ENCODE measurements around the gene CNOT3. TPM values are rescaled to one million over a fixed set of nuclear protein-coding genes. Genes with fewer than 3 reads are reported as not detected.
A peak's percentile ranks its signal among the peaks of the same experiment; 100 is the strongest.

CNOT3 gene
- total RNA-seq, 1 experiment from 2014 or later, result 76.7 TPM

DNA sequence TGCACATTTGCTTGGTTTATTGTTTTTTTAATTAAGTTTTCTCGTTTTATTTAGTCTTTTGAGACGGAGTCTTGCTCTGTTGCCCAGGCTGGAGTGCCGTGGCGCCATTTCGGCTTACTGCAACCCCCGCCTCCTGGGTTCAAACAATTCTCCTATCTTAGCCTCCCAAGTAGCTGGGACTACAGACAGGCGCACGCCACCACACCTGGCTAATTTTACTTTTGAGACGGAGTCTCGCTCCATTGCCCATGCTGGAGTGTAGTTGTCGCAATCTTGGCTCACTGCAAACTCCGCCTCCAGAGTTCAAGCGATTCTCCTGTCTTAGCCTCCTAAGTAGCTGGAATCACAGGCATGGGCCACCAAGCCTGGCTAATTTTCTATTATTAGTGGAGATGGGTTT, 64.4 kb downstream of the CNOT3 start (continued):
- TF ChIP-seq, protein P1, sequence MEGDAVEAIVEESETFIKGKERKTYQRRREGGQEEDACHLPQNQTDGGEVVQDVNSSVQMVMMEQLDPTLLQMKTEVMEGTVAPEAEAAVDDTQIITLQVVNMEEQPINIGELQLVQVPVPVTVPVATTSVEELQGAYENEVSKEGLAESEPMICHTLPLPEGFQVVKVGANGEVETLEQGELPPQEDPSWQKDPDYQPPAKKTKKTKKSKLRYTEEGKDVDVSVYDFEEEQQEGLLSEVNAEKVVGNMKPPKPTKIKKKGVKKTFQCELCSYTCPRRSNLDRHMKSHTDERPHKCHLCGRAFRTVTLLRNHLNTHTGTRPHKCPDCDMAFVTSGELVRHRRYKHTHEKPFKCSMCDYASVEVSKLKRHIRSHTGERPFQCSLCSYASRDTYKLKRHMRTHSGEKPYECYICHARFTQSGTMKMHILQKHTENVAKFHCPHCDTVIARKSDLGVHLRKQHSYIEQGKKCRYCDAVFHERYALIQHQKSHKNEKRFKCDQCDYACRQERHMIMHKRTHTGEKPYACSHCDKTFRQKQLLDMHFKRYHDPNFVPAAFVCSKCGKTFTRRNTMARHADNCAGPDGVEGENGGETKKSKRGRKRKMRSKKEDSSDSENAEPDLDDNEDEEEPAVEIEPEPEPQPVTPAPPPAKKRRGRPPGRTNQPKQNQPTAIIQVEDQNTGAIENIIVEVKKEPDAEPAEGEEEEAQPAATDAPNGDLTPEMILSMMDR (IDR thresholded peaks at IDR 0.05 in 2 of 3, conservative IDR thresholded peaks at IDR 0.05 in 1 of 3; ENCODE audit: borderline replicate concordance in 1 of 3, insufficient read depth in 1 of 3, low read depth in 2 of 3, low read length in 2 of 3), result no peak
- no peak for TF ChIP-seq JUND (IDR thresholded peaks at IDR 0.05)

DNA sequence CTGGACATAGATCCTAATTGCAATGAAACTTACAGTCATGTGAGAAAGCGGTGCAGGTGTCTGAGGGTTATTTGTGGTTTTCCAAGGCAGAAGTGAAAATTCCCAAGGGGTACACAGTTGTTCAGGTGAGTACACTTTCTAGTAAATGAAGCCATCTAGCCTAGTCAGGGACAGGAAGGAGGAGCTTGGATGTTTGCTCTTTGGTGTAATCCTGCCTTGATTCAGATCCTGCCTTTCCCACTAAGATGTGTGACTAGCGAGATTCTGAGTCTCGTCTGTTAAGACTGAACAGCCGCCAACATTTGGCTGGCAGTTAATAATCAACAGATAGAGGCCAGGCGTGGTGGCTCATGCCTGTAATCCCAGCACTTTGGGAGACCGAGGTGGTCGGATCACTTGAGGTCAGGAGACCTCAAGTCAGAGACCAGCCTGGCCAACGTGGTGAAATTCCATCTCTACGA, 65.6 kb downstream of the CNOT3 start:
- no TSS peak for BruUV-seq (replicated peaks)
- Histone ChIP-seq H3K4me3 (replicated peaks in 1 of 2; ENCODE audit: low read depth in 1 of 2, low read length in 2 of 2) (0 out of 4 replicates have a peak overlapping the region, but pooled peaks of 1 of the 2 experiments have one; percentile 8), H3K27ac (ENCODE audit: low read depth, low read length) (no peak overlapping the region), H3K9me2 (ENCODE audit: insufficient read depth) (no peaks in the 10 kb centered on the region), H3K4me2 (ENCODE audit: low read length) (peak overlapping the region; percentile 97), H3K79me2 (ENCODE audit: insufficient read depth, low read length) (peaks cover 78% of the 10 kb centered on the region), H3K27me3 (ENCODE audit: insufficient read depth, low read length) (no peaks in the 10 kb centered on the region), H3K4me1 (ENCODE audit: control insufficient read depth in 1 of 2, insufficient read depth in 2 of 2, low read length in 2 of 2) (peaks cover 9 to 51% of the 10 kb centered on the region in 2 experiments), H3K9ac (ENCODE audit: low read length) (peak overlapping the region; percentile 99), H3K36me3 (ENCODE audit: control insufficient read depth in 1 of 2, insufficient read depth in 2 of 2, low read length in 2 of 2) (peaks cover 54 to 71% of the 10 kb centered on the region in 2 experiments), H4K20me1 (ENCODE audit: insufficient read depth) (peaks cover 64% of the 10 kb centered on the region; the same call in 1 of the 2 replicates), H2AFZ (ENCODE audit: low read depth, low read length, poor library complexity, severe bottlenecking) (no peak overlapping the region), H3K9me3 (ENCODE audit: control insufficient read depth in 1 of 2, insufficient read depth in 1 of 2, low read depth in 1 of 2, low read length in 2 of 2) (no peaks in the 10 kb centered on the region)
- ChIA-PET RAD21 (ENCODE audit: low non-redundant PET in 1 of 2, low total read pairs in 2 of 2, uncharacterized antibody in 2 of 2, unreplicated experiment in 2 of 2) (no interaction called here), CTCF (no interaction called here), POLR2A (interaction anchor here (5.7 kb wide), 1 partner anchor 14 kb away, joined by 126 read pairs; the partner anchor contains the start of genes MBOAT7 and TSEN34)
- intact Hi-C loops (cut with micrococcal nuclease), result no loop called here
- TF ChIP-seq, protein P2, sequence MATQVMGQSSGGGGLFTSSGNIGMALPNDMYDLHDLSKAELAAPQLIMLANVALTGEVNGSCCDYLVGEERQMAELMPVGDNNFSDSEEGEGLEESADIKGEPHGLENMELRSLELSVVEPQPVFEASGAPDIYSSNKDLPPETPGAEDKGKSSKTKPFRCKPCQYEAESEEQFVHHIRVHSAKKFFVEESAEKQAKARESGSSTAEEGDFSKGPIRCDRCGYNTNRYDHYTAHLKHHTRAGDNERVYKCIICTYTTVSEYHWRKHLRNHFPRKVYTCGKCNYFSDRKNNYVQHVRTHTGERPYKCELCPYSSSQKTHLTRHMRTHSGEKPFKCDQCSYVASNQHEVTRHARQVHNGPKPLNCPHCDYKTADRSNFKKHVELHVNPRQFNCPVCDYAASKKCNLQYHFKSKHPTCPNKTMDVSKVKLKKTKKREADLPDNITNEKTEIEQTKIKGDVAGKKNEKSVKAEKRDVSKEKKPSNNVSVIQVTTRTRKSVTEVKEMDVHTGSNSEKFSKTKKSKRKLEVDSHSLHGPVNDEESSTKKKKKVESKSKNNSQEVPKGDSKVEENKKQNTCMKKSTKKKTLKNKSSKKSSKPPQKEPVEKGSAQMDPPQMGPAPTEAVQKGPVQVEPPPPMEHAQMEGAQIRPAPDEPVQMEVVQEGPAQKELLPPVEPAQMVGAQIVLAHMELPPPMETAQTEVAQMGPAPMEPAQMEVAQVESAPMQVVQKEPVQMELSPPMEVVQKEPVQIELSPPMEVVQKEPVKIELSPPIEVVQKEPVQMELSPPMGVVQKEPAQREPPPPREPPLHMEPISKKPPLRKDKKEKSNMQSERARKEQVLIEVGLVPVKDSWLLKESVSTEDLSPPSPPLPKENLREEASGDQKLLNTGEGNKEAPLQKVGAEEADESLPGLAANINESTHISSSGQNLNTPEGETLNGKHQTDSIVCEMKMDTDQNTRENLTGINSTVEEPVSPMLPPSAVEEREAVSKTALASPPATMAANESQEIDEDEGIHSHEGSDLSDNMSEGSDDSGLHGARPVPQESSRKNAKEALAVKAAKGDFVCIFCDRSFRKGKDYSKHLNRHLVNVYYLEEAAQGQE (IDR thresholded peaks at IDR 0.05; ENCODE audit: low read depth), result no peak
- TF ChIP-seq JUND (IDR thresholded peaks at IDR 0.05), result no peak
- no peak for TF ChIP-seq CBX3 (IDR thresholded peaks at IDR 0.05; ENCODE audit: low read depth)
- TF ChIP-seq EZH2 (IDR thresholded peaks at IDR 0.05), result no peak
- no peak for TF ChIP-seq POLR2AphosphoS5 (IDR thresholded peaks at IDR 0.05; ENCODE audit: low read depth, low read length)
- TF ChIP-seq ZNF274 (IDR thresholded peaks at IDR 0.05; ENCODE audit: low read depth, low read length), result no peak
- no peak for TF ChIP-seq YY1 (IDR thresholded peaks at IDR 0.05; ENCODE audit: extremely low read depth, insufficient replicate concordance, low read depth, low read length)
- no peak for TF ChIP-seq FOSL1 (IDR thresholded peaks at IDR 0.05; ENCODE audit: low read depth)
- TF ChIP-seq ZFX (IDR thresholded peaks at IDR 0.05), result no peak
- TF ChIP-seq, protein P3, sequence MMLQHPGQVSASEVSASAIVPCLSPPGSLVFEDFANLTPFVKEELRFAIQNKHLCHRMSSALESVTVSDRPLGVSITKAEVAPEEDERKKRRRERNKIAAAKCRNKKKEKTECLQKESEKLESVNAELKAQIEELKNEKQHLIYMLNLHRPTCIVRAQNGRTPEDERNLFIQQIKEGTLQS (IDR thresholded peaks at IDR 0.05), result no peak
- DNase-seq (ENCODE audit: low read depth, low spot score), result no peak
- ATAC-seq, result no peak
